ENCODE results near the gene MBD5. TPM values are rescaled to one million over a fixed set of nuclear protein-coding genes. Genes with fewer than 3 reads are reported as not detected.

MBD5 gene
- polyA plus RNA-seq, 1 donor (not counting 4 experiments of a cell fraction or from before 2014, with no cell fraction given) = 20.1 TPM

- no peak overlapping the region for H3K4me2 ChIP-seq (ENCODE audit: control insufficient read depth, extremely low read depth, insufficient read depth, low read depth, low read length)
- no peaks in the 10 kb centered on the region for H3K9me1 ChIP-seq (ENCODE audit: control insufficient read depth, extremely low read depth, insufficient read depth, low read length)
- no peak for TF ChIP-seq EZH2 (IDR thresholded peaks at IDR 0.05; ENCODE audit: low read length)
- TF ChIP-seq CTCF (optimal IDR thresholded peaks at IDR 0.05 in 1 of 3, IDR thresholded peaks at IDR 0.05 in 1 of 3, conservative IDR thresholded peaks at IDR 0.05 in 1 of 3; ENCODE audit: extremely low read depth in 1 of 3, insufficient read depth in 2 of 3, low read length in 3 of 3) = no peak
- H3K27ac ChIP-seq (ENCODE audit: control insufficient read depth, insufficient read depth, low read length) = no peak overlapping the region
- no peaks in the 10 kb centered on the region for H3K27me3 ChIP-seq (ENCODE audit: control insufficient read depth, extremely low read depth, insufficient read depth, low read length)
- DNase-seq (ENCODE audit: low read depth, low spot score) (no peak), FAIRE-seq (no peak)
- no peak overlapping the region for H2AFZ ChIP-seq (ENCODE audit: control insufficient read depth, low read length)
- H3K4me1 ChIP-seq (ENCODE audit: control insufficient read depth, extremely low read depth, insufficient read depth, low read length) = no peaks in the 10 kb centered on the region
- peaks cover 59% of the 10 kb centered on the region for H3K79me2 ChIP-seq (ENCODE audit: control insufficient read depth, insufficient read depth, low read length)
- H3K4me3 ChIP-seq (ENCODE audit: control insufficient read depth in 2 of 3, extremely low read depth in 1 of 3, insufficient read depth in 2 of 3, low read depth in 1 of 3, low read length in 3 of 3) = no peak overlapping the region
- H3K9ac ChIP-seq (ENCODE audit: control insufficient read depth, extremely low read depth, insufficient read depth, low read length) = no peak overlapping the region
- dilution Hi-C loops (cut with MboI; ENCODE audit: extremely low pct_ligation_motif_present, low sequenced_read_pairs) = no loop called here
- no peaks in the 10 kb centered on the region for H3K9me3 ChIP-seq (ENCODE audit: control insufficient read depth, low read depth, low read length)
- no peaks in the 10 kb centered on the region for H4K20me1 ChIP-seq (ENCODE audit: control insufficient read depth, extremely low read depth, insufficient read depth, low read length)
- peaks cover 0 to 3% of the 10 kb centered on the region in 2 experiments for H3K36me3 ChIP-seq (ENCODE audit: control insufficient read depth in 2 of 2, extremely low read depth in 1 of 2, insufficient read depth in 2 of 2, low read length in 2 of 2)
Measured at GRCh38 chr2:147998203-147998602, 22.7 kb upstream of the MBD5 start.

GRCh38 chr2:147999126-147999525 is 21.8 kb upstream of the MBD5 start:
- Histone ChIP-seq H3K27ac (ENCODE audit: control insufficient read depth, insufficient read depth, low read length) (no peak overlapping the region), H3K9ac (ENCODE audit: control insufficient read depth, extremely low read depth, insufficient read depth, low read length) (no peak overlapping the region), H3K79me2 (ENCODE audit: control insufficient read depth, insufficient read depth, low read length) (peaks cover 60% of the 10 kb centered on the region), H2AFZ (ENCODE audit: control insufficient read depth, low read length) (no peak overlapping the region), H3K4me2 (ENCODE audit: control insufficient read depth, extremely low read depth, insufficient read depth, low read depth, low read length) (no peak overlapping the region), H3K4me3 (ENCODE audit: control insufficient read depth in 2 of 3, extremely low read depth in 1 of 3, insufficient read depth in 2 of 3, low read depth in 1 of 3, low read length in 3 of 3) (no peak overlapping the region), H4K20me1 (ENCODE audit: control insufficient read depth, extremely low read depth, insufficient read depth, low read length) (no peaks in the 10 kb centered on the region), H3K4me1 (ENCODE audit: control insufficient read depth, extremely low read depth, insufficient read depth, low read length) (no peaks in the 10 kb centered on the region), H3K9me1 (ENCODE audit: control insufficient read depth, extremely low read depth, insufficient read depth, low read length) (no peaks in the 10 kb centered on the region), H3K9me3 (ENCODE audit: control insufficient read depth, low read depth, low read length) (no peaks in the 10 kb centered on the region), H3K27me3 (ENCODE audit: control insufficient read depth, extremely low read depth, insufficient read depth, low read length) (no peaks in the 10 kb centered on the region), H3K36me3 (ENCODE audit: control insufficient read depth in 2 of 2, extremely low read depth in 1 of 2, insufficient read depth in 2 of 2, low read length in 2 of 2) (peaks cover 0 to 3% of the 10 kb centered on the region in 2 experiments)
- DNase-seq (ENCODE audit: low read depth, low spot score) (no peak), FAIRE-seq (no peak)
- dilution Hi-C loops (cut with MboI; ENCODE audit: extremely low pct_ligation_motif_present, low sequenced_read_pairs) = no loop called here
- TF ChIP-seq CTCF (optimal IDR thresholded peaks at IDR 0.05 in 1 of 3, IDR thresholded peaks at IDR 0.05 in 1 of 3, conservative IDR thresholded peaks at IDR 0.05 in 1 of 3; ENCODE audit: extremely low read depth in 1 of 3, insufficient read depth in 2 of 3, low read length in 3 of 3) = no peak
